SK-N-MC (cell line): ENCODE measurements around the gene TP63.
"Not testable (repeated sequence)": the region's sequence is repeated elsewhere in the genome, so short reads cannot be mapped to it uniquely, and the experiment has no call there.

Experiments used
- DNase-seq: peaks from one replicate; pipeline ENCODE4 v3.0.0-alpha.2; 2011; ENCODE audit warnings: low read depth, low spot score
- H3K27ac ChIP-seq: fragments of 200-600 bp; sonication (generic); 2 replicates; pipeline ENCODE4 v1.5.1; 2016; ENCODE audit warnings: mixed run types
- H3K36me3 ChIP-seq: fragments of 200-600 bp; sonication (generic); 2 replicates; pipeline ENCODE4 v1.6.1; 2017; ENCODE audit warnings: antibody characterized with exemption, low read length, mixed read lengths; ENCODE audit not compliant: insufficient read depth
- H3K4me3 ChIP-seq: fragments of 200-600 bp; sonication (generic); 2 replicates; pipeline ENCODE4 v1.5.1; 2016
- H3K9ac ChIP-seq: fragments of 200-600 bp; sonication (generic); 2 replicates; pipeline ENCODE4 v1.8.0; 2017; ENCODE audit warnings: mixed run types, mixed read lengths; ENCODE audit not compliant: insufficient read length
- H3K9me3 ChIP-seq: fragments of 200-600 bp; sonication (generic); 2 replicates; pipeline ENCODE4 v1.6.1; 2017; ENCODE audit warnings: low read depth, mild to moderate bottlenecking, antibody characterized with exemption, low read length, moderate library complexity, mixed read lengths
- EZH2 ChIP-seq: fragments of 200-600 bp; sonication (generic); IDR thresholded peaks from one replicate; pipeline ENCODE4 v1.6.1; 2017; ENCODE audit warnings: antibody characterized with exemption
- FOXP2 ChIP-seq: optimal IDR thresholded peaks from 2 replicates; pipeline ENCODE3; 2011; ENCODE audit warnings: mild to moderate bottlenecking, moderate library complexity; ENCODE audit not compliant: insufficient read depth; ENCODE audit errors: extremely low read length, control extremely low read depth
- POLR2AphosphoS5 ChIP-seq: IDR thresholded peaks from 2 replicates; pipeline ENCODE4 v1.6.1; 2012; ENCODE audit warnings: mild to moderate bottlenecking, low read depth, low read length, borderline replicate concordance

Gene TP63

DNA sequence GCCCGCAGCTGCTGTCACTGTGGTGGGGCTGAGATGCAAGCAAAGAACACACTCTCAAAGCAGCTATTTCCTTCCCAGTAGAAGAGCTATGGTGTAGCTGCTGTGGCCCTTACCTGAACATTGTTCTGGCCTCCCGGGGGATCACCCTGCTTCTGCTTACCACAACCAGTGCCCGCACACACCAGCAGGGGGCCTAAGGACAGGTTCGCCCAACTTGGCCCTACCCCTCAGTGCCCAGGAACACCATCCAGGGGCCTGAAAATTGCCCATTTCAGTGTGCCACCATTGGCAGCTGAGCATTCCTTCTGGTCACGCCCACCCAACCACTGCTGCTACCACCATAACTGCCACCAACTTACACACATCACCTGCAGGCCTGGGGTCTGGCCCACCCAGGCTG is 113.0 kb downstream of the TP63 start:
- H3K36me3 ChIP-seq = no peaks in the 10 kb centered on the region
- H3K9me3 ChIP-seq = 0 out of 2 replicates have a peak, but pooled peaks cover 2% of the 10 kb centered on the region
- DNase-seq = no peak
- no peak overlapping the region for H3K4me3 ChIP-seq
- no peak overlapping the region for H3K9ac ChIP-seq
- no peak for TF ChIP-seq FOXP2
- no peak for TF ChIP-seq EZH2
- TF ChIP-seq POLR2AphosphoS5 = no peak
- H3K27ac ChIP-seq = no peak overlapping the region

DNA sequence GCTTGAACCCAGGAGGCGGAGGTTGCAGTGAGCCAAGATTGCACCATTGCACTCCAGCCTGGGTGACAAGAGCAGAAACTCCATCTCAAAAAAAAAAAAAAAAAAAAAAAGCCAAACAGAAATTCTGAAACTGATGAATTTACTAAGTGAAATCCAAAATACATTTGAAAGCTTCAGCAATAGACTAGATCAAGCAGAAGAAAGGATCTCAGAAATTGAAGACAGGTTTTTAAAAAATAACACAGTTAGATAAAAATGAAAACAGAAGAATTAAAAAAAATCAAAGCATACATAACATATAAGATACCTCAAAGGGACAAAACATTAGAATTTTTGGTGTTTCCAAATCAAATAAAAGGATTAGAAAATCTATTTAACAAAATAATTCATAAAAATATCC is 114.4 kb downstream of the TP63 start:
- no peak overlapping the region for H3K4me3 ChIP-seq
- 0 out of 2 replicates have a peak, but pooled peaks cover 2% of the 10 kb centered on the region for H3K9me3 ChIP-seq
- DNase-seq = no peak
- H3K27ac ChIP-seq = no peak overlapping the region
- TF ChIP-seq POLR2AphosphoS5 (no peak), FOXP2 (no peak), EZH2 (no peak)
- no peak overlapping the region for H3K9ac ChIP-seq
- H3K36me3 ChIP-seq = no peaks in the 10 kb centered on the region

DNA sequence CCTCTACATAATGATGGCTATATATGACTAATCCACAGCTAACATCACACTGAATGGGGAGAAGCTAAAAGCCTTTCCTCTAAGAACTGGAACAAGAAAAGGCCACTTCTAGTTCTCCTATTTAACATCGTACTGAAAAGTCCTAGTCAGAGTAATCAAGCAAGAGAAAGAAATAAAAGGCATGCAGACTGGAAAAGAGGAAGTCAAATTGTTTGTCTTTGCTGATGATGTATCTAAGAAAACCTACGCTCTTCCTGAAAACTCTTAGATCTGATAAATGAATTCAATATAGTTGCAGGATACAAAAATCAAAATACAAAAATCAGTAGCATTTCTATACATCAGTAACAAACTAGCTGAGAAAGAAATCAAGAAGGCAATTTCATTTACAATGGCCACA is 116.9 kb downstream of the TP63 start:
- no peaks in the 10 kb centered on the region for H3K36me3 ChIP-seq
- DNase-seq = no peak
- no peak overlapping the region for H3K27ac ChIP-seq
- 0 out of 2 replicates have a peak, but pooled peaks cover 2% of the 10 kb centered on the region for H3K9me3 ChIP-seq
- TF ChIP-seq FOXP2 = no peak
- no peak for TF ChIP-seq EZH2
- TF ChIP-seq POLR2AphosphoS5 = no peak
- no peak overlapping the region for H3K9ac ChIP-seq
- no peak overlapping the region for H3K4me3 ChIP-seq

DNA sequence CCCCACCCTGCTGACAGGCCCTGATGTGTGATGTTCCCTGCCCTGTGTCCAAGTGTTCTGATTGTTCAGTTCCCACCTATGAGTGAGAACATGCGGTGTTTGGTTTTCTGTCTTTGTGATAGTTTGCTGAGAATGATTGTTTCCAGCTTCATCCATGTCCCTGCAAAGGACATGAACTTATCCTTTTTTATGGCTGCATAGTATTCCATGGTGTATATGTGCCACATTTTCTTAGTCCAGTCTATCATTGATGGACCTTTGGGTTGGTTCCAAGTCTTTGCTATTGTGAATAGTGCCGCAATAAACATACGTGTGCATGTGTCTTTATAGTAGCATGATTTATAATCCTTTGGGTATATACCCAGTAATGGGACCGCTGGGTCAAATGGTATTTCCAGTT is 119.8 kb downstream of the TP63 start:
- H3K27ac ChIP-seq, DNase-seq, H3K9me3 ChIP-seq, H3K4me3 ChIP-seq, H3K36me3 ChIP-seq, H3K9ac ChIP-seq: not testable (repeated sequence)

DNA sequence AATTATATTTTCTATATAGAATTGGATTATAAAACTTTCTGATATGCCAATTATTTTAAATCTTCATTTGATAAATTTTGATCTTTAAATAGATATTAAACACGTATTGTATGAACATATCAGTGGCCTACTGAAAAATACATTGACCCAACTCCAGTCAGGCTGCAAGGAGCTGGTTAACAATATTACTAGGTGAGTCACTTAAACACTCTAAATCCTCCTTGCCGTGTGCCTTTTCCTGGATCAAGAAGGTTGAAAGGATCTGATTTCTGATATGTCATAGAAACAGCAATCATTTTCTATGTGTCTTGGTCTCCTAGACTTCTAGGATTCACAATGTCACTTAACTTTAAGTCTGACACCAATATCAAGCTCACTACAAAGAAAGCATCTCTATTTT is 123.2 kb downstream of the TP63 start:
- Histone ChIP-seq H3K36me3 (no peaks in the 10 kb centered on the region), H3K9ac (no peak overlapping the region), H3K27ac (no peak overlapping the region), H3K9me3 (no peaks in the 10 kb centered on the region), H3K4me3 (no peak overlapping the region)
- no peak for DNase-seq
- no peak for TF ChIP-seq EZH2
- no peak for TF ChIP-seq POLR2AphosphoS5
- TF ChIP-seq FOXP2 = no peak

DNA sequence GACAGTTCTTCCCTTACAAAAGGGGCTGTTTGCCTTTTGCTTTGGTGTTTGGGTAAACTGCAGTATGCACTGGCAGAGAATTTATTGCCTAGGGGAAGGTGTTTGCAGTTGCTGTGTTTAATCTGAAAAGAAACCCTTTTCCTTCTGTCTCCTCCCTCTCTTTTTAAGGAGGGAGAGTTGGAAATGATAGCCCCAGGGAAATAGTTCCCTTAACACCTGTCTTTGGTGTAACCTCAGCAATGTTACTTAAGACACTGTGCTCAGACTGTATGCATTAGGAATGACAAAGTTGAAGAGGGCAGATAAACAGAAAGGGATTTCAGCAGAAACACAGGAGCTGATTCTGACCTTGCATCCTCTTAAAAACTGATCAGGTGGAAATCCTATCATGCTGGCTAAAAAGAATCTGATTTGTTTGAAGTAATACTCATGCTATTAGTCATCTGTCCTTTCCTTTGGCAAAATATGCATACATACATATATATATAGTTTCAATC is 125.4 kb downstream of the TP63 start:
- no peak overlapping the region for H3K9ac ChIP-seq
- H3K36me3 ChIP-seq = no peaks in the 10 kb centered on the region
- no peak for DNase-seq
- H3K27ac ChIP-seq = no peak overlapping the region
- TF ChIP-seq EZH2 (no peak), POLR2AphosphoS5 (no peak), FOXP2 (no peak)
- H3K4me3 ChIP-seq = no peak overlapping the region
- no peaks in the 10 kb centered on the region for H3K9me3 ChIP-seq

DNA sequence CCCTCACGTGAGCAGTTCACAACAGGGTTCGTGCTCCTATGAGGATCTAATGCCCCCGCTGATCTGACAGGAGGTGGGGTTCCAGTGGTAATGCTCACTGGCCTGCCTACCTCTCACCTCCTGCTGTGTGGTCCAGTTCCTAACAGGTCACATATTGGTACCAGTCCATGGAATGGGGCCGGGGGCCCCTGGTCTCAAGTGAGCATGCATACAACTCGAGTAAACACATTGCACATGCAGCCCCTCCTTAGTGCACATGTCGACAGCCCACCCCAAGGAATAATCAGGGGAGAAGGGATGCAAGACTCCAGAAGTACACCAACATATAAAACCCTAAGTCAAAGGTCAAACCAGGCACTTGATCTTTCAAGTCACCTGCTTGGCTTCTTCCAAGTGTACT is 127.0 kb downstream of the TP63 start:
- TF ChIP-seq EZH2 (no peak), POLR2AphosphoS5 (no peak), FOXP2 (no peak)
- H3K36me3 ChIP-seq = no peaks in the 10 kb centered on the region
- no peak overlapping the region for H3K9ac ChIP-seq
- H3K4me3 ChIP-seq = no peak overlapping the region
- H3K9me3 ChIP-seq = no peaks in the 10 kb centered on the region
- DNase-seq = no peak
- H3K27ac ChIP-seq = no peak overlapping the region

DNA sequence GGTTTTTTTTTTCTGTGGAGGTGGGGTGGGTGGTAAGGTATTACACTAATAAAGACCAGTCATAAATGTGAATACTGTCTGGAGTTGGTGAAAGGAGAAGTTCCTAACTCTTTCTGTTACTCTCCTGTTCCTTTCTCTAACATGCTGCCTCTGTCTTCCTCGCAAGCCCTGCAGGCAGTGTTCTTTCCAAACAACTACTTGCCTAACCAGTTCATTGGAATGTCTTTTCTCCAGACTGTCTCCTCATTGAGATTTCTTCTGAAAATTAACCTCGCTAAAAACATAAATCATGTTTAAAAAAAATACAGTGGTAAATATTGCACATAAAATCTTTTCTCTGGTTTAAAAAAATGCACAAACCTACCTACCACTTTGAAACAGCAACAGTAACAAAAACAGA is 135.2 kb downstream of the TP63 start:
- Histone ChIP-seq H3K4me3 (peak overlapping the region; percentile 68), H3K9ac (peak overlapping the region; percentile 62), H3K36me3 (no peaks in the 10 kb centered on the region), H3K9me3 (no peaks in the 10 kb centered on the region), H3K27ac (peak overlapping the region; percentile 83)
- DNase-seq = no peak
- no peak for TF ChIP-seq EZH2
- TF ChIP-seq FOXP2 = no peak
- no peak for TF ChIP-seq POLR2AphosphoS5

DNA sequence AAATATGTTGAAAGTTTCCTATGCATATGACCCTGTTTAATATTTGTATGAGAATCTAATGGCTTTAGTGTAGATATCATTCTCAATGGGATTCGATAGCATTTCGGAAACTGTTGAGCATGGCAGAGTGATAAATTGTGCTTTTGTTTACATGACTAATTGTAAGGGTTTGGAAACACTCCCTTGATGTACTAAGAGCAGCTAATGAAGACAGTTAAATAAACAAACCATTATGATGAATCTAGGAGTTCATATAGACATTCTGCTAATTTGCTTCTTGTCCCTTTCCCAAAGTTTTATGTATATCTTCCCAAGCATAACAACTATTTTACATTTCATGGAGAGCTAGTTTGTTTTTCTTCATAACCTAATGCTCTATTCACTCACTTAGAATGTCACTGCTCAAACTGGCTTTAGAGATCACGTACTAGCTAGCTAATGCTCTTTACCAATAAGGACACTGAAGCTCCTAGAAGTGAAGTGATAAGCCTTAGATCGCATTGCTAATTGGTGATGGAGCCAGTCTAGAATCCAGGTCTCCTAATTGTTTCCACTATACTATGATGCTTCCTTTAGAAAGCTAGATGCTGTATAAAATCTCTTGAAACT is 140.8 kb downstream of the TP63 start:
- H3K9me3 ChIP-seq = no peaks in the 10 kb centered on the region
- no peaks in the 10 kb centered on the region for H3K36me3 ChIP-seq
- DNase-seq = no peak
- TF ChIP-seq FOXP2 = no peak
- TF ChIP-seq EZH2 = no peak
- TF ChIP-seq POLR2AphosphoS5 = no peak
- H3K27ac ChIP-seq = peak overlapping the region; percentile 95
- H3K4me3 ChIP-seq = no peak overlapping the region
- H3K9ac ChIP-seq = peak overlapping the region; percentile 58
